Adipose tissue (tissue), 3 donors: ENCODE measurements around the gene RPP25L. TPM values are rescaled to one million over a fixed set of nuclear protein-coding genes. Genes with fewer than 3 reads are reported as not detected.

Source experiments
- H3K27ac ChIP-seq: one replicate; pipeline ENCODE4 v1.5.1; 2013; ENCODE audit warnings: low read depth, low read length
- WGBS, 3 donors: extraction: QIAGEN DNeasy Blood & Tissue Kit; methylation state at CpG; one replicate each; pipeline ENCODE4 v1.1.7; 2013; 5-methylcytosine and 5-hydroxymethylcytosine counted together
- polyA plus RNA-seq, 3 donors: library from polyadenylated mRNA; stranded (reverse); fragments of 200-250 nt; gene quantifications; one replicate each; pipeline ENCODE4 v1.2.3, GENCODE V29; 2013
- donor health status: healthy with polysubstance abuse.
- donor health status: Bipolar disorder and iron deficiency.
- donor health status: healthy.

The RPP25L gene
- polyA plus RNA-seq, 3 donors = 25.6 to 31.9 (median 28.2) TPM

GRCh38 chr9:34562135-34562745 lies 49.7 kb downstream of the RPP25L start:
- 84 to 90% (median 85%) methylated on average over 7 of the region's 7 CpGs for WGBS, 3 donors
- no peak overlapping the region for H3K27ac ChIP-seq

GRCh38 chr9:34560599-34561214 lies 51.2 kb downstream of the RPP25L start:
- H3K27ac ChIP-seq = no peak overlapping the region
- WGBS, 3 donors = 62 to 77% (median 65%) methylated on average over 18 to 21 of the region's 21 CpGs

Other genes with a start within 250 kb of the RPP25L start
- gene MYORG, start 235.2 kb downstream of the RPP25L start, polyA plus RNA-seq = 10 to 100 TPM in 1 of 3 donors, 1 to 10 TPM in 2; 5.2 to 12.1 (median 6.1) TPM
- 10 to 100 TPM in 2 of 3 donors, 1 to 10 TPM in 1; 5.7 to 14.5 (median 13.6) TPM for gene FAM219A, start 153.5 kb downstream of the RPP25L start, polyA plus RNA-seq
- gene DNAI1, start 153.3 kb downstream of the RPP25L start, polyA plus RNA-seq = under 1 TPM in 2 of 3 donors, not detected in 1; 0.10 to 0.26 TPM
- 1 to 10 TPM; 1.1 to 2.7 (median 1.3) TPM for gene ENHO, start 89.1 kb downstream of the RPP25L start, polyA plus RNA-seq
- 100 to 1,000 TPM in 1 of 3 donors, 10 to 100 TPM in 2; 18.9 to 174 (median 82.9) TPM for gene CNTFR, start 22.4 kb downstream of the RPP25L start, polyA plus RNA-seq
- gene DCTN3, start 8.4 kb upstream of the RPP25L start, polyA plus RNA-seq = 100 to 1,000 TPM in 1 of 3 donors, 10 to 100 TPM in 2; 58.7 to 108 (median 84.4) TPM
- not detected for gene ARID3C, start 17.0 kb upstream of the RPP25L start, polyA plus RNA-seq
- 10 to 100 TPM; 38.1 to 84.8 (median 48.0) TPM for gene SIGMAR1, start 25.7 kb upstream of the RPP25L start, polyA plus RNA-seq
- gene GALT, start 34.6 kb upstream of the RPP25L start, polyA plus RNA-seq = 10 to 100 TPM; 18.5 to 35.9 (median 26.6) TPM
- 10 to 100 TPM in 2 of 3 donors, 1 to 10 TPM in 1; 5.3 to 43.3 (median 14.2) TPM for gene IL11RA, start 40.1 kb upstream of the RPP25L start, polyA plus RNA-seq
- gene CCL27, start 50.6 kb upstream of the RPP25L start, polyA plus RNA-seq = under 1 TPM in 2 of 3 donors, not detected in 1; 0.12 to 0.34 TPM
- gene CCL19, start 79.2 kb upstream of the RPP25L start, polyA plus RNA-seq = 1 to 10 TPM; 2.2 to 7.7 (median 3.4) TPM
- gene CCL21, start 98.0 kb upstream of the RPP25L start, polyA plus RNA-seq = 100 to 1,000 TPM in 1 of 3 donors, 10 to 100 TPM in 2; 11.6 to 362 (median 74.7) TPM